Fibroblast of the conjunctiva (primary cell): ENCODE results near the gene ATP6V0C.
"Not testable (repeated sequence)": the region's sequence is repeated elsewhere in the genome, so short reads cannot be mapped to it uniquely, and the experiment has no call there.

ENCODE experiments used
- DNase-seq: peaks from one replicate; pipeline ENCODE4 v3.0.0-alpha.2; 2010; ENCODE audit warnings: low read depth

The ATP6V0C gene

DNA sequence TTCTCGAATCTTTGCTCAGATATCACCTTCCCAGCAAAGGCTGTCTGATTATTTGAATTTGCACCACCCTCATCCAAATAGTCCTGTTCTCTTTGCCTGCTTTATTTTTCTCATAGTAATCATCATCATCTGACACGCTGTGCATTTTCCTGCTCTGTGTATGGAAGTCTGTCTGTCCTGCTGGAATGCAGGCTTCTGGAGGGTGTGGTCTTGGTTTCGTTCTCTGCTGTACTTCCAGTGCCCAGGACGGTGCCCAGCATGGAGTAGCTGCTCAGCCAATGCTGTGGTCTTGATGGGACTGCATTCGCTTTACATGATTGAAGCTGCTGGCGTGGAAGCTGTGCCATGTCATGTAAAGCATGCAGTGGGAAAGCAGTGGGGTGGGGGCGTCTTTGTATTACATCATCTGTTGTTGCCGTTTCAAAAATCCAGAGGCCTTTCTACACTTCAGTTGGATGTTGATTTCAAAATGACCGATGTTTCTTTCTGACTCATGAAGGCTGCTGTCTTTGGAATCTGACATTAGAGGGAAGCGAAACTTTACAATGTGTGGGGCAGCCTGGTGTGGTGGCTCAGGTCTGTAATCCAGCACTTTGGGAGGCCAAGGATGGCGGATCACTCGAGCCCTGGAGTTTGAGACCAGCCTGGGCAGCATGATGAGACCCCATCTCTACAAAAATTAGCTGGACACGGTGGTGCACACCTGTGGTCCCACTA is 41.1 kb downstream of the ATP6V0C start:
- DNase-seq: not testable (repeated sequence)

DNA sequence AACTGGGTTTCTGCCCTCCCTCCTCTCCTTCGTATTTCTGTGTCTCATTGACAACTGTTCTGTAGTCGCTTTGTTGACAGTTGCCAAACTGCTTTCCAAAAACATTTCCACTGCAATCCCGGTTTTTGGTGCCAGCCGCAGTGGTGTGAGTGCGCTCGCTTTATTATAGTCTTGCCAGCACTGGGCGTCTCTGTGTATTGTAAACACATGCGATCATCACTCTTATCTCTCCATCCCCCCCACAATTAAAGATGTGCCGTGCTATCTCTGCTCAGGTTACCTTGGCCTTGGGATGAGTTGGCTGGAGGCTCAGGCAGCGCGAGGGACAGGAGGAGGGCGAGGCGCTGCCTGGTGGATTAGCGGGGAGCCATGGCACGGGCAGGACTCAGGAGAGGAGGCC is 43.4 kb downstream of the ATP6V0C start:
- not testable (repeated sequence) for DNase-seq

DNA sequence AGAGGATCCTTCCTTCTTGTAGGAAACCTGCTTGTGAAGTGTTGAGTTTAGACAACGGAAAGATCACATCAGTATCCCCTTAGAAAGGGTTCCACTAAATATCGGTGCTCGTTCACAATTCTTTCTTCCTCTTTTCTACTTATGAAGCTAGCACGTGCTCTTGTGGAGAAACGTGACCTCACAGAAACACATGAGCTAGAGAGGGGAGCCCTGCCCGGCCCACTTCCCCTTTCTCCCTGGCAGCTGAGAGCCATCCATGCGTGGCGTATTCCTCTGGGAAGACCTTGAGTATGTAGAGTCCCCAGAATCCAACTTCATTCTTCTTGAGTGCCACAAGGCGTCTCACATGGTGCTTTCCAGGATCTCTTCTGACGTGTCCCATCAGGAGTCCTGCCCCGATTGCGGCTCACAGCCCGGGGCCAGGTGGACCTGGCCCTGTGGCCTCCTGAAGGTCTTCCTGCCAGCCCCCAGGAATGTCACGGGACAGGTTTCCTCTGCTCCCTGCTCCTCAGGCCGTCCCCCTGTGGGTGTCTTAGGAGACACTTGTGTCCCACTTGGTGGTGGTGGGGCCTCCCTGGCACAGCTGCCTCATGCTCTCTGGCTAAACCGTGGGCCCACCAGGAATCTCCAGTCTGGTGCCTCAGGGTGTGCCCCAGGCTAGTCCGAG is 46.5 kb downstream of the ATP6V0C start:
- DNase-seq: not testable (repeated sequence)

DNA sequence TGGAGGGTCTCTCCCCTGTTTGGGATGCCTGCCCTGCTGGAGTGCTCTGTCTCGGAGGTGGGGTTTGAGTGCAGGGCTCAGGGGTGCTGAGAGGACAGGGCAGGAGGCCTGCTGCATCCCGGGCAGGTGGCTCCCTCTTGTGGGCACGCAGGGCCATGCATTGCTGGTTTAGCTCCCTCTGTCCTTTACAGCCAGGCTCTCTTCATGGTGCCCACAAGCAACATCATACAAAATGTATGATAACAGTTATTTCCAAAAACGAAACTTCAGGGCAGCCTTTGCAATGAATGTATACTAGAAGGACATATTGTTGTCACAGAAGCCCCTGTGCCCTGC is 47.0 kb downstream of the ATP6V0C start:
- not testable (repeated sequence) for DNase-seq

DNA sequence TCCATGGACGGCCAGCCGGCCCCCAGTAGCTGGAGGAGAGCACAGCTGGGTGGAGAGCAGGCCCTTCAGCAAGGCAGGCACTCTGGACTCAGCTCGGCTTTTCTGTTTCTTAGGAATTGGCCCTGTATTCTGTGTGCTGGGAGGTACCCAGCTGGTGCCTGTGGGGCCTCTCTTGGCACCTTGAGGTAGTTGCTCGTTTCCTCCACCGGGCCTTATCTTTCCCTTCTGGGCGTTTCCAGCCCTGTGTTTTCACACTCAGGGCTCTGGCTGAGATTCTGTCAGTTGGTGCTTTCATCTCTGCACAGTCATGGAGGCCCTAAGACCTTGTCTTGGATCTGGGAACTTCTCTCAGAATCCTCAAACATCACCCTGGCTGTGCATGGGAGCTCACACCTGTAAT is 53.8 kb downstream of the ATP6V0C start:
- not testable (repeated sequence) for DNase-seq

DNA sequence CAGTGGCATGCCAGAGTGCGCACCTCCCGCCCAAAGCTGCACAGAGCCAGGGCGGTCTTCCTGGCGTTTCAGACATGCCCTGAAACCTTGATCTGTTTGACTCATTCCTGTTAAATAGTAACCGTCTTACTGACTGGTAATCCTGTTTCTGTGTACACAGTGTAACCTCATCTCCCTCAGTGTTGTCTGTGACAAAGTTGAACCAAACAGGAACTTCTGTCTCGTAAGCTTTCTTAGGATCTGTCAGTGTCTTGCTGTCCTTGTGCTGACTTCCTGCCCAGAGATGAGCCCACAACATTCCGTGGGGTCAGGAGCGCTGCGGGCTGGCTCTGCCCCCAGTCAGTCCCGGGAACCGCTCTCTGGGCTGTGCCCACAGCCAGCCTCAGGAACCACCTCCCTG is 54.8 kb downstream of the ATP6V0C start:
- DNase-seq: not testable (repeated sequence)
